Prostate gland (tissue), 2 donors: ENCODE measurements around the gene TBC1D2B.

Source experiments
- POLR2AphosphoS5 ChIP-seq: sonication (generic); formaldehyde crosslinking; IDR thresholded peaks from one replicate; pipeline ENCODE4 v1.6.1; 2017; ENCODE audit warnings: antibody characterized with exemption
- TF ChIP-seq, protein P1 (sequence below), 4 experiments: fragments of 200-600 bp in 2 of 4; fragments of 450-650 bp in 2 of 4; sonication (generic) in 2 of 4; IDR thresholded peaks; 1 replicate in 3 of 4; 2 replicates in 1 of 4; pipeline ENCODE4 v1.5.1; 2016 to 2019; ENCODE audit warnings: antibody characterized with exemption in 4 of 4, mild to moderate bottlenecking in 2 of 4, moderate library complexity in 2 of 4

GRCh38 chr15:78001656-78002055, 75.9 kb downstream of the TBC1D2B start:
- TF ChIP-seq, protein P1, sequence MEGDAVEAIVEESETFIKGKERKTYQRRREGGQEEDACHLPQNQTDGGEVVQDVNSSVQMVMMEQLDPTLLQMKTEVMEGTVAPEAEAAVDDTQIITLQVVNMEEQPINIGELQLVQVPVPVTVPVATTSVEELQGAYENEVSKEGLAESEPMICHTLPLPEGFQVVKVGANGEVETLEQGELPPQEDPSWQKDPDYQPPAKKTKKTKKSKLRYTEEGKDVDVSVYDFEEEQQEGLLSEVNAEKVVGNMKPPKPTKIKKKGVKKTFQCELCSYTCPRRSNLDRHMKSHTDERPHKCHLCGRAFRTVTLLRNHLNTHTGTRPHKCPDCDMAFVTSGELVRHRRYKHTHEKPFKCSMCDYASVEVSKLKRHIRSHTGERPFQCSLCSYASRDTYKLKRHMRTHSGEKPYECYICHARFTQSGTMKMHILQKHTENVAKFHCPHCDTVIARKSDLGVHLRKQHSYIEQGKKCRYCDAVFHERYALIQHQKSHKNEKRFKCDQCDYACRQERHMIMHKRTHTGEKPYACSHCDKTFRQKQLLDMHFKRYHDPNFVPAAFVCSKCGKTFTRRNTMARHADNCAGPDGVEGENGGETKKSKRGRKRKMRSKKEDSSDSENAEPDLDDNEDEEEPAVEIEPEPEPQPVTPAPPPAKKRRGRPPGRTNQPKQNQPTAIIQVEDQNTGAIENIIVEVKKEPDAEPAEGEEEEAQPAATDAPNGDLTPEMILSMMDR (IDR thresholded peaks at IDR 0.05): no peak
- TF ChIP-seq POLR2AphosphoS5: no peak
